ENCODE data around the gene C2orf76.
"Not testable (repeated sequence)": the region's sequence is repeated elsewhere in the genome, so short reads cannot be mapped to it uniquely, and the experiment has no call there.

The C2orf76 gene

GRCh38 chr2:119377294-119377992 is 10.8 kb upstream of the C2orf76 start:
- peak; percentile 54 for DNase-seq

DNA sequence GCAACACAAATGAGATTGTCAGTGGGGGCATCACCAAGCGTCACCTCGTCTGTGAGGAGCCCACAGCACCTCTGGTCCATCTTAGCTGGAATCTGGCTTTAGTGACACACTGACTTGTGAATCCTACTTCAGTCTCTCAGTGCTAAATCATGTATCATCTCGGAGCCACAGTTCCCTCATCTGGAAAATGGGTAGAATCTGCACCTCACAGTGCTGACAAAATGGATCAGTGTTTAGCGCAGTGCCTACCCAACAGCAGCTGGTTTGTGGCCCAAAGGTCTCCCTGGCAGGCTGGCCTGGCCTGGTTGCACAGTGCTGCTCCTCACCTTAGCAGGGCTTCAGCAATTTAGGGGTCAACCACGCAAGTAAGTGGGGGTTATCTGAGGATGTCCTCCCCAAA is 10.2 kb upstream of the C2orf76 start:
- no peak for DNase-seq

- not testable (repeated sequence) for DNase-seq
Measured at GRCh38 chr2:119376406-119376805, 9.8 kb upstream of the C2orf76 start.

GRCh38 chr2:119373907-119374745 is 7.5 kb upstream of the C2orf76 start:
- not testable (repeated sequence) for DNase-seq

- no peak for DNase-seq
Measured at GRCh38 chr2:119372778-119373568, 6.3 kb upstream of the C2orf76 start.

GRCh38 chr2:119371111-119371510 is 4.5 kb upstream of the C2orf76 start:
- DNase-seq, result no peak

- no peak for DNase-seq
Measured at GRCh38 chr2:119369845-119370244, 3.2 kb upstream of the C2orf76 start.

DNA sequence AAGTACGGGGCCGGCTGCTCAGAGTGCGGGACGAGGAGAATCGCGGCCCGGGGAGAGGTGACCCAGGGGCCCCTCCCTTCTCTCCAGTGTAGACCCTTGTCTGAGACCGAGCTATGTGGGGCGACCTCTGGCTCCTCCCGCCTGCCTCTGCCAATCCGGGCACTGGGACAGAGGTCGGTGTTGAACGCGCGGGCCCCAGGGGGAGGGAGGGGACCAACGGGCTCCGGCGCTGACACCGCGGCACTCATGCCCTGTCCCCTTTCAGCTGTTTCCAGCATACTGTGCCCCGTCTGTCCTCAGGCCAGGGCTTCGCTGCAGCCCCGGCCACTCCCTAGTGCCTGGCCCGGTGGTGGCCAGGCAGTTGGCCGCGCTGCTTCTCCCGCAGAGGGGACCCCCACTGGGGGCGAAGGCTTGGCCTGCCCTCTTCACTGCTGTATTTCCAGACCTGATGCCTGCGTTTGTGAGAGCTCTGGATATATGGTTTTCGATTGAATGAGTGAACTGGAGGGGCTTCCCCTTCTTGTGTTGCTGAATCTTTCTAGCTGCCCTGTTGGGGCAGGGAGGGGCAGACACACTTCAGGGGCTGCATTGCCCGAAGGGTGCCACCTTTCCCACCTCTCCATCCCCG is 952 bp upstream of the C2orf76 start:
- DNase-seq, result peak; percentile 62

DNA sequence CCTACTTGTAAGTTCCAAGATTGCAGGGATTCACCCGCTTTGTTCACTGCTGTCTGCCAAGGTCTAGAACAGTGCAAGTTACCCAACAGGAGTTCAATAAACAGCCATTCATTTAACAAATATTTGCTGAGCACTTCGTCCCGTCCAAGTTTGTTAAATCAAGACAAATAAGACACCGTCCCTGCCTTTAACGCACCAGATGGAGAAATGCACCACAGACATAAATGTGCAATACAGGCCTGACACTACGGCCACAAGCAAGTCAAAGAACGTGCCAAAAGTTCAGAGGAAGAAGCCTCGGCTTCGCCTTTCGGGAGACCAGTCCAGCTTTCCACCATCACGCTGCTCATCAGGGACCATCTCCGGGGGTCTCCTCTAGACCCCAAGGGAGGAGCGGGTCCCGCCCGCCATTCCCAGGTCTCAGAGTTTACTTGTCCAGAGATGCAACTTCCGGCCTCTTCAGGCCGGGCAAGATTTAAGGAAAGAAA is 429 bp downstream of the C2orf76 start:
- DNase-seq, result no peak

DNA sequence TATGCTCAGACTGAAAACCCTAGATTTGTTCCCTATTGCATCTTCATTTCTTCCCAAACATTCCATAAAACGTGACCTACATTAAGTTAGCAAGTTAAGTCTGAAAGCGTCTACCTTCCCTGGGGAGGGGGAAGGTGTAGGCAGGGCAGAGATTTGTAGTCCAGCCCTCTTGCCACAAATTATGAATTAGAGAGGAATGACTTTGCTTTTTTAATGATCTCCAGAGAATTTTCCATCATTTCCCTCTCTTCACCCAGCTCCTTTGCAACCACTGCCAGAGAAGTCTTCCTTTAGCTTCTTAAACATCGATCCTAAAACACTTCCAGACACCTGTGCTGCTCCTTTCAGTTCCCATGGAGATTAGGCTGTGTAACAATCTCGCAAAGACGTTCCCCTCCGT is 1.2 kb downstream of the C2orf76 start:
- DNase-seq, result no peak

DNA sequence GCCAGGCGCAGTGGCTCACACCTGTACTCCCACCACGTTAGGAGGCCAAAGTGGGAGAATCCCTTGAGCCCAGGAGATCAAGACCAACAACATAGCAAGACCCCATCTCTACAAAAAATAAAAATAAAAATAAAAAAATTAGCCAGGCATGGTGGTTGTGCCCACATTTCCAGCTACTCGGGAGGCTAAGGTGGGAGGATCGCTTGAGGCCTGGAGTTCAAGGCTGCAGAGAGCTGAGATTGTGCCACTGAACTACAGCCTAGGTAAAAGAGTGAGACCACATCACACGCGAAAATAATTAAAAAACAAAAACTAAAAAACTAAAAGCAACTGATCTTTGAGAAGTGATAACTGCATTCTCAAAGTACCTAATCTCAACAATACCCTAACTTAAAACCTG is 1.8 kb downstream of the C2orf76 start:
- DNase-seq, result no peak

DNA sequence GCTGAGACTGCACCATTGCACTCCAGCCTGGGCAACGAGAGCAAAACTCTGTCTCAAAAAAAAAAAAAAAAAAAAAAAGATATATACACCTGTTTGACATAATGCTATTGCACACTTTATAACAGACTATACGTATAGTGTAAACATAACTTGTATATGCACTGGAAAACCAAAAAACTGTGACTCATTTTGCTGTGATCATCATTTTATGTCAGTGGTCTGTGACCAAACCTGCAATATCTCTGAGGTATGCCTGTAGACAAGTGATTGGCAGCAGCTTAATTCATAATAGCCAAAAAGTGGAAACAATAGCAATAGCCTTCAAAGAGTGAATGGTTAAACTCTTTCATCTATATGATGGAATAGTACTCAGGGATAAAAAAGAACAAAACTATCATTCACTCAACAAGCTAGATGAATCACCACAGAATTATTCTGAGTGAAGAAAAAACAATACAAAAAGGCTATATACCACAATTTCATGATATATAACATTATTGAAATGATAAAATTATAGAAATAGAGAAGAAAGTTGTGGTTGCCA is 6.1 kb downstream of the C2orf76 start:
- no peak for DNase-seq

GRCh38 chr2:119359774-119360173 is 6.9 kb downstream of the C2orf76 start:
- DNase-seq, result no peak

DNA sequence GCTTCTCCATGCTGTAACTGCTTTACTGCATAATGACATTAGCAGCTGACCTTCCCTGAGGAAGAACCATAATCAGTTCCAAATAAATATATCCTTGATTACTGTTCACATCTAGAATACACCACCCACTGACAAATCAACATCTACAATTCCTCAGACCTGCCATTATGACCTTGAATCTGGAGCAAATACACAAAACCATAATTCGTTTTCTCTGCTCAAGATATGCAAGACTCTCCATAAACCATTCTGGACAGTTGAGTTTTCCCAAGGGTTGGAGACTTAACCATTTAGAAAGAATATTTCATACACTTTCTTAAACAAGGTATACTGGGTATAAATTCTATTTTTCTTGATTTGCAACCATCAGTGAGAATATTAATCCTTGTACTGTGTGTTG is 11.8 kb downstream of the C2orf76 start:
- DNase-seq, result no peak

GRCh38 chr2:119352357-119352756 is 14.3 kb downstream of the C2orf76 start:
- DNase-seq, result no peak

GRCh38 chr2:119350311-119350998 is 16.2 kb downstream of the C2orf76 start:
- DNase-seq, result no peak

- DNase-seq, result no peak
Measured at GRCh38 chr2:119349289-119349688, 17.3 kb downstream of the C2orf76 start.

DNA sequence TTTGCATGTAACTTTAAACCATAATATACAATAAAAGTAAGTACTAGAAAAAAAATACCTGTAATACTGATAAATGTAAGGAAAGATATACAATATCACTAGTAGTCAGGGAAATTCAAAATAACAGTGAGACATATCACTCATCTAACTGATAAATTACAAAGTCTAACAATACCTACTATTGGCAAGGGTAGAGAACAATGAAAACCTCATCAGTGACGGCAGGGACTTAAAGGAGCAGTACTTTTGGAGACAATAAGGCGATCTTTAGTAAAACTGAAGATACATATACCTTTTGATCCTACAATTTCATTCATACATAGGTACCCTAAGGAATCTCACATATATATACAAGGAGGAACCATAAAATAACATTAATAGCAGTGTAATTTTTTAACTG is 24.9 kb downstream of the C2orf76 start:
- DNase-seq, result no peak

GRCh38 chr2:119339562-119339923 is 27.1 kb downstream of the C2orf76 start:
- DNase-seq, result no peak

DNA sequence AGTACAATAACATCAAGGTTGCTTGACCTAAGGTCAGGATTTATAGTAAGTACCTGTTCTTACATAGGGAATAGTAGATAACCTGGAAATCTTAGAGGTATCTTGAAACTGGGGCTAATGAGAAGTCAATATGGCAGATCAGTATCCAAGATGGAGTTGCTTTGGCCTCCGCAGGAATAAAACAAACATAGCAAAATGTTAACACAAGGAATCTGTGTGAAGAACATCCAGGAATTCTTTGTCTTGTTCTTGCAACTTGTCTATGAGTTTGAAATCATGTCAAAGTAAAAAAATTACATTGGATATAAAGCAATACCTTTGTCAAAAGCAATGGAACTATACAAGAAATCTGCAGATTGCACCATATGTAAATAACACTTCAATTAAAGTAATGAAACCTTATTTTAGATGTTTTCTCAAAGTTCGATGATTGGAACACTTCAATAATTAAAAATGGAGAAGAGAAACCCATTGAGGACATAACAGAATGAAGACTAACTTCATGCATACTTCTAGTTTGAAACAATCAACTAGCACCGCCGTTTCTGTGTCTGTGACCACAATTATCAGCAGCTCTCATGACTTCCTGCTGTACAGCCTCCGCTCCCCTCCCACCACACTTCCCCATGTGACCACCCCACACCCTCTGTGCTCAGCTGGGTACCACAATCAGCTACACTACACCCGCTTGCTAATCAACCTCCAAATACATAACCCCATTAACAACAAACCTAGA is 27.6 kb downstream of the C2orf76 start:
- DNase-seq, result no peak

DNA sequence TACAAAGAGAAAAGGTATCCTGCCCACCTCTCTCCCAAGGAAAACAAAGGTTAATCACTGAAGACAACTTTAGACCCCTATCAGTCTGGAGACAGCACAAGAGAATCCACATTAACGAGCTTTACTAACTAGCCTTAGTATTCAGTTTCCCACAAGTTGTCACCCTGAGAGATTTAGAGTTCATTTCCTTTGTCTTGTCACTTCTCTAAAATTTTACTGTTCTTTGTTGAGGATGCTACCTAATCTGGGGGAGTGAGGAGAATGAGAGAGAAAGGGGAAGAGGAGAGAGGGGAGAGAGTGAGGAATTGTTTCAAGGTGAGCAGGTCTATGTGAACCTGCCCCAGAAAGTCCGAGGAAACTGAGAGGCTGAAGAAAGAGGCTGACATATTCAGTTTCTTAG is 28.4 kb downstream of the C2orf76 start:
- no peak for DNase-seq

All from left hindlimb (tissue), 1 donor.